PC-9 (cell line): ENCODE measurements around the gene PCSK9.

ENCODE experiments used
- EZH2 ChIP-seq: fragments of 200-600 bp; sonication (generic); IDR thresholded peaks from 2 replicates; pipeline ENCODE4 v1.8.0; 2017; ENCODE audit warnings: antibody characterized with exemption, low read depth
- TF ChIP-seq, protein P1 (sequence below): fragments of 200-600 bp; sonication (generic); conservative IDR thresholded peaks from 2 replicates; pipeline ENCODE4 v1.6.1; 2017; ENCODE audit warnings: mixed run types, antibody characterized with exemption, mild to moderate bottlenecking, moderate library complexity

GRCh38 chr1:55015731-55016620 is 23.4 kb upstream of the PCSK9 start:
- TF ChIP-seq, protein P1, sequence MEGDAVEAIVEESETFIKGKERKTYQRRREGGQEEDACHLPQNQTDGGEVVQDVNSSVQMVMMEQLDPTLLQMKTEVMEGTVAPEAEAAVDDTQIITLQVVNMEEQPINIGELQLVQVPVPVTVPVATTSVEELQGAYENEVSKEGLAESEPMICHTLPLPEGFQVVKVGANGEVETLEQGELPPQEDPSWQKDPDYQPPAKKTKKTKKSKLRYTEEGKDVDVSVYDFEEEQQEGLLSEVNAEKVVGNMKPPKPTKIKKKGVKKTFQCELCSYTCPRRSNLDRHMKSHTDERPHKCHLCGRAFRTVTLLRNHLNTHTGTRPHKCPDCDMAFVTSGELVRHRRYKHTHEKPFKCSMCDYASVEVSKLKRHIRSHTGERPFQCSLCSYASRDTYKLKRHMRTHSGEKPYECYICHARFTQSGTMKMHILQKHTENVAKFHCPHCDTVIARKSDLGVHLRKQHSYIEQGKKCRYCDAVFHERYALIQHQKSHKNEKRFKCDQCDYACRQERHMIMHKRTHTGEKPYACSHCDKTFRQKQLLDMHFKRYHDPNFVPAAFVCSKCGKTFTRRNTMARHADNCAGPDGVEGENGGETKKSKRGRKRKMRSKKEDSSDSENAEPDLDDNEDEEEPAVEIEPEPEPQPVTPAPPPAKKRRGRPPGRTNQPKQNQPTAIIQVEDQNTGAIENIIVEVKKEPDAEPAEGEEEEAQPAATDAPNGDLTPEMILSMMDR: no peak
- TF ChIP-seq EZH2: no peak
